Stomach (tissue), 9 donors: ENCODE measurements around the gene ZC3H15. TPM values are rescaled to one million over a fixed set of nuclear protein-coding genes. Genes with fewer than 3 reads are reported as not detected.
"Not testable (repeated sequence)": the region's sequence is repeated elsewhere in the genome, so short reads cannot be mapped to it uniquely, and the experiment has no call there.

Experiments used
- DNase-seq, 2 donors: peaks; one replicate each; pipeline versions ENCODE4 v3.0.0 to v3.0.0-alpha.2; 2013 to 2019
- H3K27ac ChIP-seq, 5 donors: fragments of 200-600 bp in 4 of 5; sonication (generic) in 4 of 5; one replicate each; pipeline ENCODE4 v1.5.1; 2013 to 2019; ENCODE audit warnings: mild to moderate bottlenecking in 1 of 5, moderate library complexity in 1 of 5
- H3K27me3 ChIP-seq, 3 donors: fragments of 200-600 bp; sonication (generic); one replicate each; pipeline ENCODE4 v1.5.1; 2017 to 2019; ENCODE audit warnings: mixed run types in 1 of 3
- H3K36me3 ChIP-seq, 4 donors: fragments of 200-600 bp; sonication (generic); 1 replicate in 3 of 4; 2 replicates in 1 of 4; pipeline ENCODE4 v1.5.1; 2016 to 2019
- H3K4me1 ChIP-seq, 4 donors: fragments of 200-600 bp; sonication (generic); one replicate each; pipeline ENCODE4 v1.5.1; 2016 to 2019
- H3K4me3 ChIP-seq, 4 donors: fragments of 200-600 bp; sonication (generic) in 3 of 4; one replicate each; pipeline ENCODE4 v1.5.1; 2016 to 2019; ENCODE audit warnings: mild to moderate bottlenecking in 1 of 4
- H3K9me3 ChIP-seq, 4 donors: fragments of 200-600 bp; sonication (generic); one replicate each; pipeline ENCODE4 v1.5.1; 2016 to 2019
- EP300 ChIP-seq: sonication (generic); formaldehyde crosslinking; IDR thresholded peaks from one replicate; pipeline ENCODE4 v1.6.1; 2017; ENCODE audit warnings: antibody characterized with exemption
- POLR2A ChIP-seq, 4 donors: fragments of 450-650 bp; IDR thresholded peaks; one replicate each; pipeline ENCODE4 v1.6.1; 2016; ENCODE audit warnings: antibody characterized with exemption in 4 of 4, control low read depth in 2 of 4, mild to moderate bottlenecking in 1 of 4, moderate library complexity in 1 of 4
- POLR2AphosphoS5 ChIP-seq, 3 donors: sonication (generic); formaldehyde crosslinking; IDR thresholded peaks; one replicate each; pipeline ENCODE4 v1.6.1; 2016; ENCODE audit warnings: antibody characterized with exemption in 3 of 3
- WGBS, 5 donors: extraction: QIAGEN DNeasy Blood & Tissue Kit in 3 of 5; methylation state at CpG; one replicate each; pipeline versions ENCODE4 v1.1.5 to v1.1.7; 2013 to 2018; 5-methylcytosine and 5-hydroxymethylcytosine counted together
- intact Hi-C: fragments of 100-400 bp; cut with DNase I; formaldehyde crosslinking; loops from one replicate; pipeline ENCODE4 v1.15.1; 2023; ENCODE audit warnings: low total_unique reads
- polyA plus RNA-seq, 3 donors: library from polyadenylated mRNA; stranded (reverse); fragments of 200-250 nt; gene quantifications; one replicate each; pipeline ENCODE4 v1.2.3, GENCODE V29; 2013
- total RNA-seq, 5 donors: library from RNA; depleted of rRNA; stranded (reverse); fragments of >200 nt; gene quantifications; one replicate each; pipeline versions ENCODE4 v1.1.0 to v1.2.3, GENCODE V29; 2014 to 2016
- TF ChIP-seq, protein P1 (sequence below), 7 experiments: fragments of 450-650 bp in 4 of 7; fragments of 200-600 bp in 3 of 7; sonication (generic) in 3 of 7; IDR thresholded peaks; one replicate each; pipeline ENCODE4 v1.5.1; 2016 to 2019; ENCODE audit warnings: antibody characterized with exemption in 7 of 7, control low read depth in 2 of 7, mild to moderate bottlenecking in 1 of 7
- donor health status: healthy with polysubstance abuse.
- donor health status: Bipolar disorder and iron deficiency.
- donor health status: healthy.

Gene ZC3H15
- total and polyA plus RNA-seq, 8 donors: 40.9 to 162 (median 45.9) TPM

DNA sequence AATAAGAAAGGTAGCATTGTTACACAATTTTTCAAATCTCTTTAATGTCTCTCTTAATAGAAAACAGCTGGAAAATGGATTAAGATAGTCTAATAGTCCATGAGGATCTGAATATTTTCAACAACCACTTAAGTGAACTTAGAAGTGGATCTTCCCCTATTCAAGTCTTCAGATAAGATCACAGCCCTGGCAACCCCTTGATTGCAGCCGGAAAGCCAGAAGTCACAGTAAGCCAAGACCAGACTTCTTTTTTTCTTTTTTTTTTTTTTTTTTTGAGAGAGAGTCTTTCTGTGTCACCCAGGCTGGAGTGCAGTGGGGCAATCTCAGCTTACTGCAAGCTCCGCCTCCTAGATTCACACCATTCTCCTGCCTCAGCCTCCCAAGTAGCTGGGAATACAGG lies 18.6 kb upstream of the ZC3H15 start:
- Histone ChIP-seq H3K27ac (no peak overlapping the region), H3K4me1 (no peaks in the 10 kb centered on the region), H3K9me3 (peaks cover 0 to 14% (median 9%) of the 10 kb centered on the region in 4 donors), H3K27me3 (no peaks in the 10 kb centered on the region), H3K36me3 (no peaks in the 10 kb centered on the region), H3K4me3 (no peak overlapping the region)
- intact Hi-C loops: no loop called here
- no peak for DNase-seq
- TF ChIP-seq POLR2A (IDR thresholded peaks at IDR 0.05): no peak
- TF ChIP-seq, protein P1, sequence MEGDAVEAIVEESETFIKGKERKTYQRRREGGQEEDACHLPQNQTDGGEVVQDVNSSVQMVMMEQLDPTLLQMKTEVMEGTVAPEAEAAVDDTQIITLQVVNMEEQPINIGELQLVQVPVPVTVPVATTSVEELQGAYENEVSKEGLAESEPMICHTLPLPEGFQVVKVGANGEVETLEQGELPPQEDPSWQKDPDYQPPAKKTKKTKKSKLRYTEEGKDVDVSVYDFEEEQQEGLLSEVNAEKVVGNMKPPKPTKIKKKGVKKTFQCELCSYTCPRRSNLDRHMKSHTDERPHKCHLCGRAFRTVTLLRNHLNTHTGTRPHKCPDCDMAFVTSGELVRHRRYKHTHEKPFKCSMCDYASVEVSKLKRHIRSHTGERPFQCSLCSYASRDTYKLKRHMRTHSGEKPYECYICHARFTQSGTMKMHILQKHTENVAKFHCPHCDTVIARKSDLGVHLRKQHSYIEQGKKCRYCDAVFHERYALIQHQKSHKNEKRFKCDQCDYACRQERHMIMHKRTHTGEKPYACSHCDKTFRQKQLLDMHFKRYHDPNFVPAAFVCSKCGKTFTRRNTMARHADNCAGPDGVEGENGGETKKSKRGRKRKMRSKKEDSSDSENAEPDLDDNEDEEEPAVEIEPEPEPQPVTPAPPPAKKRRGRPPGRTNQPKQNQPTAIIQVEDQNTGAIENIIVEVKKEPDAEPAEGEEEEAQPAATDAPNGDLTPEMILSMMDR (IDR thresholded peaks at IDR 0.05): no peak
- no peak for TF ChIP-seq POLR2AphosphoS5 (IDR thresholded peaks at IDR 0.05)
- TF ChIP-seq EP300: no peak
- 80 to 92% (median 89%) methylated on average over 2 of the region's 2 CpGs for WGBS, 5 donors

DNA sequence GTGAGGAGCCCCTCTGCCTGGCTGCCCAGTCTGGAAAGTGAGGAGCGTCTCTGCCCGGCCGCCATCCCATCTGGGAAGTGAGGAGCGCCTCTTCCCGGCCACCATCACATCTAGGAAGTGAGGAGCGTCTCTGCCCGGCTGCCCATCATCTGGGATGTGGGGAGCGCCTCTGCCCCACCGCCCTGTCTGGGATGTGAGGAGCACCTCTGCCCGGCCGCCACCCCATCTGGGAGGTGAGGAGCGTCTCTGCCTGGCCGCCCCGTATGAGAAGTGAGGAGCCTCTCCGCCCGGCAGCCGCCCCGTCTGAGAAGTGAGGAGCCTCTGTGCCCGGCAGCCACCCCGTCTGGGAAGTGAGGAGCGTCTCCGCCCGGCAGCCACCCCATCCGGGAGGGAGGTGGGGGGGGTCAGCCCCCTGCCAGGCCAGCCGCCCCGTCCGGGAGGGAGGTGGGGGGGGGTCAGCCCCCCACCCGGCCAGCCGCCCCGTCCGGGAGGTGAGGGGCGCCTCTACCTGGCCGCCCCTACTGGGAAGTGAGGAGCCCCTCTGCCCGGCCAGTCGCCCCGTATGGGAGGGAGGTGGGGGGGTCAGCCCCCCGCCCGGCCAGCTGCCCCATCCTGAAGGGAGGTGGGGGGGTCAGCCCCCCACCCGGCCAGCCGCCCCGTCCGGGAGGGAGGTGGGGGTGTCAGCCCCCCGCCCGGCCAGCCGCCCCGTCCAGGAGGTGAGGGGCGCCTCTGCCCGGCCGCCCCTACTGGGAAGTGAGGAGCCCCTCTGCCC lies 13.2 kb upstream of the ZC3H15 start:
- 94 to 98% (median 95%) methylated on average over 4 to 38 of the region's 49 CpGs for WGBS, 5 donors
- H3K4me1 ChIP-seq, H3K4me3 ChIP-seq, H3K9me3 ChIP-seq, H3K27ac ChIP-seq, H3K27me3 ChIP-seq, DNase-seq, H3K36me3 ChIP-seq, intact Hi-C loops: not testable (repeated sequence)

DNA sequence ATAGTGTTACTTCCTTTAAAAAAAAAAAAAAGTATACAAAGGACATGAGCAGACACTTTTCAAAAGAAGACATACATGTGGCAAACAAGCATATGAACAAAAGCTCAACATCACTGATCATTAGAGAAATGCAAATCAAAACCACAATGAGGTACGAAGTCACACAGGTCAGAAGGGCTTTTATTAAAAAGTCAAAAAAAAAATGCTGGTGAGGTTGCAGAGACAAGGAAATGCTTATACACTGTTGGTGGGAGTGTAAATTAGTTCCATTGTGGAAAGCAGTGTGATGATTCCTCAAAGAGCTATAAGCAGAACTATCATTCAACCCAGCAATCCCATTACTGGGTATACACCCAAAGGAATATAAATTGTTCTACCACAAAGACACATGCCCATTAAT lies 11.8 kb upstream of the ZC3H15 start:
- intact Hi-C loops, DNase-seq, H3K4me1 ChIP-seq: not testable (repeated sequence)

DNA sequence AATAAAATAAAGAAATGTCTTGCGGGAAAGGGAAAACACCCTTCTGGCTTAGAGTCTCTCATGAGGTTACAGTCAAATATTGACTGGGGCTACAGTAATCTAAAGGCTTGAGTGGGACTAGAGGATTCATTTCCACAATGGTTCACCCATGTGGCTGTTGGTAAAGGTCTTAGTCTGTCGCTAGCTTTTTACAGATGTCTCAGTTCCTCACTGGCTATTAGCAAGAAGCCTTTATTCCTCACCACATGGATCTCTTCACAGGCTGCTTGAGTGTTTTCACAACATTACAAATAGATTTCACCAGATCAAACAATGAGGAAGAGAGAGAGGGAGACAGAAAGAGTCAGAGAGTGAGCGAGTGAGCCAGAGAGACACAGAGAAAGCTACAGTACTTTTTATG lies 8.3 kb upstream of the ZC3H15 start:
- intact Hi-C loops: no loop called here
- H3K4me1 ChIP-seq: no peaks in the 10 kb centered on the region
- TF ChIP-seq EP300 (no peak), POLR2AphosphoS5 (IDR thresholded peaks at IDR 0.05) (no peak), POLR2A (IDR thresholded peaks at IDR 0.05) (no peak)
- TF ChIP-seq, protein P1 (IDR thresholded peaks at IDR 0.05): no peak
- no peaks in the 10 kb centered on the region for H3K9me3 ChIP-seq
- H3K4me3 ChIP-seq: no peak overlapping the region
- H3K36me3 ChIP-seq: no peaks in the 10 kb centered on the region
- no peaks in the 10 kb centered on the region for H3K27me3 ChIP-seq
- no peak overlapping the region for H3K27ac ChIP-seq
- 82 to 94% (median 84%) methylated on average over 3 of the region's 3 CpGs for WGBS, 5 donors
- no peak for DNase-seq

More for the DNA sequence above, 11.8 kb upstream of the ZC3H15 start:
- WGBS, 5 donors: 86 to 100% (median 94%) methylated on average over 1 of the region's 1 CpG
- not testable (repeated sequence) for H3K36me3 ChIP-seq, H3K9me3 ChIP-seq, H3K27me3 ChIP-seq, H3K27ac ChIP-seq, H3K4me3 ChIP-seq

DNA sequence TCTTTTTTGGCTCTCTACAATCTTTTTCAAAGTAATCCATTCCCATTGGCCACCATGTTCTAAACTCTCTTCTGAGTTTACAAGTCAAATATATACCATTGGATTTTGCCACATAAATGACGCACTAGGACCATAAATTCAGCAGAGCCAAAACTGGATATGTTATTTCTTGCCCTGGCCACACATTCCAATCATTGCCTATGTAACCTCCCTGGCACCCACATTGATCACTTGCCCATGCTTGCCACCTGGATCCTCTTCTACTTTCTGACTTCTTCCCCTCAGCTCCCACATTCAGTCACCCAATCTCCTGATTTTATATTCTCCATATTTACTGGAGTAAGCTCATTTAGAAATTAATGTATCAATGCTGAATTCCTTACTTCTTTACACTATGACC lies 5.1 kb upstream of the ZC3H15 start:
- H3K4me1 ChIP-seq: peaks cover 6 to 17% (median 11%) of the 10 kb centered on the region in 4 donors
- H3K4me3 ChIP-seq: no peak overlapping the region
- H3K9me3 ChIP-seq: no peaks in the 10 kb centered on the region
- H3K27me3 ChIP-seq: no peaks in the 10 kb centered on the region
- TF ChIP-seq EP300: no peak
- no peak for TF ChIP-seq POLR2A (IDR thresholded peaks at IDR 0.05)
- no peak for TF ChIP-seq POLR2AphosphoS5 (IDR thresholded peaks at IDR 0.05)
- TF ChIP-seq, protein P1 (IDR thresholded peaks at IDR 0.05): no peak
- H3K36me3 ChIP-seq: no peaks in the 10 kb centered on the region
- 92 to 97% (median 94%) methylated on average over 1 of the region's 1 CpG for WGBS, 5 donors
- no peak for DNase-seq
- intact Hi-C loops: no loop called here
- no peak overlapping the region for H3K27ac ChIP-seq
